ENCODE data around the gene APOL6.

The APOL6 gene

DNA sequence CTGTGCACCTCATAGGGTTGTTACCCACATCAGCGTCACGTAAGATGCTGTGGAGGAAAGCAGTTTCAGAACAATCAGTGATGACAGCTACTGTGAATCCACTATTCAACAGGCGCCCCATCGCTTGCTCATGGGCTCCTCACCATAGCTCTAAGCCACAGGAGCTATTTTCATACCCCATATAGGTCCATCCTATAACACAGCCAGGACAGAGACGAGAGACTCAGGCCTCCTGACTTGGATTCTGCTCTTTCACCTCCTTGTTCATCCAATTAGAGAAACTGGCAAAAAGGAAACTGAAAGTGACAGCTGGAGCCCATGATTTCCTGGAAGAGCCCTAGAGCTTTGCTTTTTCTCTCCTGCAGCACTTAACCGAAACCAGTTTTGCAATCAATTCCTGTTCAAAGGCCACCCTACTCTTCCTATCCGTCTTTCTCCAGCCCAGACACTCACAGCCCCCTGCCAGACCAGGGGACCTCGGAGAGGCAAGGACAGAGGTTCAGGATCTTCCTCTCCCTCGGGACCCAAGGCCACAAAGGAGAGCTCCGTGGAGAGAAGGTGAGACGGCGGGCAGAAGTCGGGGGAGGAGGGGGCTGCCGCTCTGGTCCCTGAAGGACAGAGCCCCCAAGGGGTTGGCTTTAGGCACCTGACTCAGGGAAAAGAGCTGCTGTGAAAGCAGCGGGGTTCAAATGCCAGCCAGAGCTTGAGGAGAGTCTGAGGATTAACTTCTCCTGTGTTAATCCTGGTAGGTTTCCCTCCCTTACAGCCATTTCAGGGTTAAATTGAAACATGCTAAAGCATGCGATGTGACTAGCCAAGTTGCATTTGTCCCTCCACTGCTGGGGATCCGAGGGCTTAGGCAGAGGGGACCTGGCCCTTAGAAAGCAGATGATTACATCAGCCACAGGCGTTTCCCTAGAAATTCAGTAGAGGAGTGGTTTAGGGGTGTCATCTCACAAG is at the start of gene APOL6:
APOL6 (plus strand) TSS at position 381 of the 960 bp plus-strand sequence. CDS start 7,980 bp downstream, outside the sequence.
- no peak for DNase-seq

DNA sequence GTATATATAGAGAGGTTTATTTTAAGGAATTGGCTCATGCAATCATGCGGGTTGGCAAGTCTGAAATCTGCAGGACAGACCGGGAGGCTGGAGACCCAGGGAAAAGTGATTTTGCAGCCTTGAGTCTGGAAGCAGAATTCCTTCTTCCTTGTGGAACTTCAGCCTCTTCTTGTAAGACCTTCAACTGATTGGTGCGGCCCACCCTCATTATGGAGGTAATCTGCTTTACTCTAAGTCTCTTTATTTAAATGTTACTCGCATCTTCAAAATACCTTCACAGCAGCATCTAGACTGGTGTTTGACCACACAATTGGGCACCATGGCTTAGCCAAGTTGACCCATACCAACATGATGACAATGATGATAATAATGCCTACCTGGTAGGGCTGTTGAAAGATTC is 48.9 kb upstream of the APOL6 start:
- DNase-seq = no peak

DNA sequence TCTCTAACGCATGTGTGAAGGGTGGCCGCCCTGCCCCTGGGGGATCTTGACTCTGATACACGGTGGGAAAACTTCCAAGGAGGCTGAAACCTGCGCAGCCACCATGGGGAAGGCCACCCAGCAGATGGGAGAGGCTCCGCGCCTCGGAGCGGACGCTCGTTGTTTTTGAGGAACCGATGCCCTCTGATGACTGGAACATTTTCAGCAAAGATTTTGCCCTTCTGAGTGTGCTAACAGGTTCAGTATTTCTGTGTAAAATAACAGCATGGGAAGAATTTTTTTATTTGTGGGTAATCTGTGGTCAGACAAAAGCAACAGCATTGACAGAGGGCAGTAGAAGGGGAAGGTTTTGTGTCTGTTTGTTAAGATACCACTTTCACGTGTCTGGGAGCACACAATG is 47.8 kb upstream of the APOL6 start:
- DNase-seq = no peak

DNA sequence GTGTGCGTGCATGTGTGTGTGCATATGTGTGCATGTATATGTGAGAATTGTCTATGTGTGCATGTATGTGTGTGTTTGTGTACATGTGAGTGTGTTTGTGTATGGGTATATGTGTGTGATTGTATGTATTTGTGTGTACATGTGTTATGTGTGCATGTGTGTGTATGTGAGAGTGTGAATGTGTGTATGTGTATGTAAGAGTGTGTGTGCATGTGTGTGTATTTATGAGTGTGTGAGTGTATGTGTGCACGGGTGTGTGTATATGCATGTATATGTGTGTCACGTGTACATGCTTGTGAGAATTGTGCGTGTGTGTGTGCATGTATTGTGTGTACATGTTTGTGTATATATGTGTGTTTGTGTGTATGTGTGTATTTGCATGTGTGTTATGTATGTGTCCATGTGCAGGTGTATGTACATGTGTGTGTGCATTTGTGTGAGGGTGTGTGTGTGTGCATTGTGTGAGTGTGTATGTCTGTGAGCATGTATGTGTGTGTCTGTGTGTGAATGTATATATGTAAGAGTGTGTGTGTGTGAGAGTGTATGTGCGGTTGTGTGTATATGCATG is 47.1 kb upstream of the APOL6 start:
- DNase-seq = no peak

GRCh38 chr22:35601743-35602615 is 46.3 kb upstream of the APOL6 start:
- no peak for DNase-seq

DNA sequence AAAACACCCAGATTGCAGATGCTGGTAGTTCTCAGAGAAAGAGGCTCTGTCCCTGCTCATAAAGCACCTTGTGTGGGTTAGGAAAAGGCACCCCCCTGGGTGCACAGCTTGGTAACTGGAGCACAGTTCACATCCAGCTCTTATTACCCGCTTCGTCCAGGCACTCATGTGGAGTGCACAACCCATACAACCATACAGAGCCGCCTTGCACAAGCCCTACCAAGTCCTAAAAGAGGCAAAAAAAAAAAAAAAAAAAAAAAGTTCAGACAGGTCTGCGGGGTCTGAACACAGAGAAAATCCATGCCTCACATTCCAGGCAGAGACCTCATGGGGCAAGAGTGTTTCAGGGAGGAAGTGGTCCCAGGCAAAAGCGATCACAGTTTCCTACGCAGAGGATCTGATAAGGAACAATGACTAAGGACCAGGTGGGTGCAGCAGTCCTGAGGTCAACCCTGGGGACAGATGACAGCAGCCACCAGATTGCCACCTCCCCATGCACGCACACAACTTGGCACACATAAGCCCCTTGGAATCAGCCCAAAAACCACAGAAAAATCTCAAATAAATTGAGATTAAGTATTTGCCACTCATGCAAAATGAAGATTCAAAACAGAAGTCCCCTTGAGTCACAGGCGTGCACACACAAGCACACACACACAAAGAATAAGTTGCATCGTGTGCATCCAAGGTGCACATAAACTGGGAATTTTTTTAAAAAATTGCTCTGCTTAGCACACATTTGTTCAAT is 43.5 kb upstream of the APOL6 start:
- peak; percentile 51 for DNase-seq

DNA sequence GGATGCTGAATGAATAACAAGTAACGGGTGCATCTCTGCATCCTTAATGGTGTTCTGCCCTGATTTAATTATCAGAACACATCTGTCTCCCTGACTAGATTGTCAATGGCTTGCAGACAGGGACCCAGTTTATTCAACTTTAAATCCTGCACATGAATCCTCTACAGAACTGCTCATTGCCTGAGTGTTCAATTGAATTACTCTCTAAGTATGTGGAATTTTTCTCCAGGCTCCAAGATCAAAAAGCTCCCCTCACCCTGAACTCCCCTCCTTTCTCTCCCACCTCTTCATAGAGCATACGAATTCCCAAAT is 42.9 kb upstream of the APOL6 start:
- no peak for DNase-seq

GRCh38 chr22:35605851-35606481 is 42.3 kb upstream of the APOL6 start:
- no peak for DNase-seq

GRCh38 chr22:35606916-35607315 is 41.3 kb upstream of the APOL6 start:
- DNase-seq = no peak

- DNase-seq = no peak
Observed at GRCh38 chr22:35608088-35608487, 40.2 kb upstream of the APOL6 start.

DNA sequence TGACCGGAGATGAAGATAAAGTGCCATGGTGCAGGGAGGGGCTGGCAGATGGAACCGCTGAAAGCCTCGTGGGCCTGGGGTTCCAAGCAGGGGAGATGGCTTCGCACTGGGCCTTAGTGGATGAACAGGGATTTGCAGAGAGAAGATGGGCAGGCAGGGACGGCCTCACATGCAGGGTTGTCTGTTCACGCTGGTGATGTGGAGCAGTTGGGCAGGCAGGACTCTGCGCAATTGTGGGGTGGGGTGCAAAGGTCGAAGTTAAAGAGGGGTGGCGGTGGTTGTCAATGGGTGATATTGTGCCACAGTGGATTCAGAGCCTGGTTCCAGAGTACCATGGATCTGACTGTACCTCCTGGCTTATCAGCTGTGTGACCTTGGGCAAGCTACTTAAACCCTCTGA is 39.0 kb upstream of the APOL6 start:
- DNase-seq = no peak

GRCh38 chr22:35609761-35610160 is 38.5 kb upstream of the APOL6 start:
- no peak for DNase-seq

DNA sequence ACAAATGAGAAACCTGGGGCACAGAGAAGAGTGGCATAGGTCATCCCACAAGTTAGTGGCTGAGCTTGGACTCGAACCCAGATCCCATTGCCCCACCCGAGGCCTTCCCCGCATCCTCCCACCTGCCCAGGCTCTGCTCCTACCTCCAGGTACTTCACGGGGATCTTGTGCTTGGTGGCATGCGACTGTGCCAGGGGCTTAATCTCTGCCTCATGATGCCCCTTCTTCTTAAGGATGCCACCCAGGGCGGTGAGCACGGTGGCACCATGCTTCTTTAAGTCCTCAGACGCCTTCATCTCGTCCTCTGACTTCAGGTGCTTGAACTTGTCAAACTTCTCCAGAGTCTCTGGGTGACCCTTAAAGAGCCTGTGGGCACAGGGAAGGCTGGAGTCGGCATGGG is 37.5 kb upstream of the APOL6 start:
- DNase-seq = no peak

- DNase-seq = no peak
Observed at GRCh38 chr22:35611200-35611890, 36.9 kb upstream of the APOL6 start.

GRCh38 chr22:35611891-35612576 is 36.2 kb upstream of the APOL6 start:
- DNase-seq = no peak

GRCh38 chr22:35612903-35613302 is 35.3 kb upstream of the APOL6 start:
- no peak for DNase-seq

DNA sequence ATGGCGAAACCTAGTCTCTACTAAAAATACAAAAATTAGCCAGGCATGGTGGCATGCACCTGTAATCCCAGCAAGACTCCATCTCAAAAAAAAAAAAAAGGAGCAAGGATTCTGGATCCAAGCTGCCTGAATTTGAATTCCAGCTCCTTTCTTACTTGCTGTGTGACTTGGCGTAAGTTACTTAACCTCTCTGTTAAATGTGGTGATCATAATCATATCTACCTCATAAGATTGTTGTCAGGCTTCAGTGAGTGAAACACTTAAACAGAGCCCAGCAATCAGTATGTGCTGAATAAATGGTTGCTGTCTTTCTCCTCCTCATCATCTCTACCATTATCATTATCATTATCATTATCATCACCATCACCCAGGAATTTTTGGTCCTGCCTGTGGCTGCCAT is 33.8 kb upstream of the APOL6 start:
- DNase-seq = no peak

GRCh38 chr22:35615156-35615555 is 33.1 kb upstream of the APOL6 start:
- no peak for DNase-seq

DNA sequence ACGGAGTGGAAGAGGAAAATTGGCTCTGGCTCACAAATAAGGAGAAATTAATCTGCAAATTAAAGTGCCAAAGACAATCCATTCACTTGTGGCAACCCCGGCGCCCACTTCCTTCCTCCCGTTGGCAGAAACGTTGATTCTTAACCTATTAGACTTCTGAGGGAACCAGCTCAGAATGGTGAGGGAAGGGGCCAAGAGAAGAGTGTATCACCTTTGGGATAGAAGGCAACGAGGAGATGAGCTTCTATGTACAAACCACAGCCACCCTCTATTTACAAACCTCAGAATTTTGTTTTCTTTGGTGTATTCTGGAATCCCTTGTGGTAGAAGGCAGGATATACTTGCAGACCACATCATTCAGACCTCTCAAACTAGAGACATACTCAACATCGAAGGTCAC is 32.2 kb upstream of the APOL6 start:
- no peak for DNase-seq

DNA sequence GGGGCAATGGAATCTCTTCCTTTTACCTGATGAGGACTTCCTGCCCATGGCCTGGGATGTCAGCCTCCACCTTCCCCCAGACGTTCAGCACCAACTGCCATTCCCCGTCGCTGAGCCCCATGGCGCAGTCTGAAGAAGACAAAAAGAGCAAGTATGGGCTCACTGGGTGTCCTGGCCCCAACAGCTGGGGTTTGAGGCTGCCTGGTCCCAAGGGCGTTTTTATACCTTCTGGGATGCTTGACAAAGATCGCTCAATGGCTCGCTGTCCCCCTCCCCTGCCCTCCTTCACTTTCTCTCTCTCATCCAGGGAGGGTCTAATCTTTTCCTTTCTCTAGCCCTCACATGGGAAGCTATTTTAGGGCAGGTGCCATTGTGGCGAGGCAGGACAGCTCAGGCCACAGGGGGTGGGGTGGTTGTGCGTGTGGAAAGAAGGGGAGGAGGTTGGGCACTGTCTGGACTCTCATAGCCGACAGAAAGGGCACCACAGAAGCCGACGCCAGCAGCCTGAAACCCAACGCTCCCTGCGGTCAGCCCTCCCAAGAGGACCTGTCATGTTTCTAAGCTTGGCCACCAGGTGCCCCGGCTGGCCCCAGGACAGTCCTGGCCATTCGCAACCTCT is 31.0 kb upstream of the APOL6 start, which contains the start of gene MB:
MB (minus strand) TSS at position 193 of the 619 bp plus-strand sequence; CDS start at position 121, 72 bp downstream.
- no peak for DNase-seq
